GM18517 (cell line): Measurements from ENCODE around the gene BMPER.

Source experiments
- ATAC-seq: cut with Tn5 transposase; IDR thresholded peaks from one replicate; pipeline ENCODE4 v1.9.1; 2021; ENCODE audit warnings: mild to moderate bottlenecking, moderate library complexity; ENCODE audit not compliant: unreplicated experiment

The BMPER gene

GRCh38 chr7:33921216-33921938, 16.0 kb downstream of the BMPER start:
- ATAC-seq: no peak

GRCh38 chr7:33922820-33923219, 17.5 kb downstream of the BMPER start:
- ATAC-seq: no peak

- no peak for ATAC-seq
Measured at GRCh38 chr7:33923440-33924229, 18.3 kb downstream of the BMPER start.

GRCh38 chr7:33926535-33926934, 21.2 kb downstream of the BMPER start:
- ATAC-seq: no peak

DNA sequence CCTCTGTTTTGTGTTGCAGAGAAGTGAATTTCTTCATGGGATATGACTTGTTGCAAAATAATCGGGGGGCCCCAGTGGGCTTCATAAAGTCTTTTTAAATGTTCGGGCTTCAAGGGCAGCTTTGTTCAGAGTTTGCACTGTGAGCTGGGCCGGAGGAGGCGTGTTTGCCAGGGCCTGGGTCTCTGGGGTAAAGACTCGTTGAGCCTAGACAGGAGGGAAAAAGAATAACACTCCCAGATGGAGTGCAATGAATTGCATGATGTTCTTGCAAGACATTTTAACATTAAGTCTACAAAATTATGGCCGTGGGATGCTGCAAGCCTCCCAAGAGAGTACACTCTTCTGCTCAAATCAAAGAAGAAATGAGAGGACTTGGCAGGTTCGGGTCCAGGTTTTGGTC, 23.6 kb downstream of the BMPER start:
- no peak for ATAC-seq

DNA sequence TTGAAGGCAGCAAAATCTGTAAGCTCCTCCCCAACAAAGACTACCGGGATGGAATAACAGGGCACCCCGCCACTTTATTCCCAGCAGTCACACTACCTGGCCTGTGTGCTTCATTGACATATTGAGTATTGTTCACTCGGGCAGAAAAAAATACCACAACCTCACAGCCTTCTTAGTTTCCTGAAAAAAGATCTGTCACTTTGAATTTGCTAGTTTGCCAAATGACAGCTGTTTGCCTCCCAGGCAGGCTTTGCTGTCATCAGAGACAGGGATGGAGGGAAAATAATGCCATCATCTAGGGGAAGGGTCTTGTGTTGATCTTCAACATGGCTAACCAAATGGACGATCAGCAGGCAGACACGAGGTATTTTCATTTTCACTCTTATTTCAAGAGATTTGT, 26.9 kb downstream of the BMPER start:
- no peak for ATAC-seq

- ATAC-seq: no peak
Measured at GRCh38 chr7:33932832-33933468, 27.6 kb downstream of the BMPER start.

GRCh38 chr7:33933611-33934281, 28.4 kb downstream of the BMPER start:
- ATAC-seq: no peak

DNA sequence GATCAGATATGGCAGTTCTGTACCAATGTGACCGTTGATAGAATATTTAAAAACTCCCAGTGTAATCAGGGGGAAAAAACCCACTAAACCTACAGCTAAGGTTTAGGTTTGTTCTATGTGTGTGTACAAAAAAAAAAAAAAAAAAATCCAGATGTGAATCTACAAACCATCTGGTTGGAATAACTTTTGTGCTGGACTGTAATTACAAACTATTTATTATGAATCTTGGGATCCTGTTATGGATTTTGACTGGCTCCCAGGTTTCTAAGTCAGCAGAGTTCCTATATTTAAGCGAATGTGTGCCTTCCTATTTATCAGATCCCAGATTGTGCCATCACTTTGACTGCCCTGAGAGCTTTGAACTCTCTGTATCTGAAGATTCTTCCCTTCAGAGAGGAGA, 29.1 kb downstream of the BMPER start:
- no peak for ATAC-seq

DNA sequence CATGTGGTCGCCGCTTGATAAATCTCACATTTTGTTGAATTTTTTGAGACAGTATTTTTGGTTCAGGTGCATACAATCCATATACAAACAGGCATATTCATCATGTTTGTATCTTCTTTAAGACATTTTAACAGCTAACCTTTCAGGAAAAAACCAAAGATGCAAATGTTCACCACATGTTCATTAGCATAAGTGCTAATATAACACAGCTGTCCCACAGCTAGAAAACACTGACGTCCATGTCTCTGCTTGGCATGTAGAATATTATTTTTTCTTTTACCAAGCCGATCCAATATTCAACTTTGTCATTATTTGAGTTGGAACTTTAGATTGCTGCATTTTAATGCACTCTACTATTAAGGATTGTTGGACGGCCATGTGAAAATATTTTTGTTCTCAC, 31.2 kb downstream of the BMPER start:
- no peak for ATAC-seq

DNA sequence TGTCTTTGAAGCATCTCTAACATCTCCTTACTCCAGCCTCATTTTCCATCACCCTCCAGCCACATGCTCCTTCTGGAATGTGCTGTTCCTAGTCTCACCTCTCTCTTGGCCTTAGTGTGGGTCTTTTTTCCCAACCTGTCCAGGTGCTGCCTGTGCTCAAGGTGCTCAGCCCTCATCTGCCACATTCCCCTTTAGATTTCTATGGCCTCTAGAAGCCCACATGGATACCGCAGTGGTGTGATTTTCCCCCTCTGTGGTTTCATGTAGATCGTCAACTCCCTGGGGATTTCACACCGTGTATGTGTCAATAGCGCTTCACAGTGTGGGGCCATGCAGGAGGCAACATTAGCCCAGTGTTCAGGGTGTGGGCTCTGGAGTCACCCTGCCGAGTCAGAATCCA, 32.5 kb downstream of the BMPER start:
- ATAC-seq: no peak

DNA sequence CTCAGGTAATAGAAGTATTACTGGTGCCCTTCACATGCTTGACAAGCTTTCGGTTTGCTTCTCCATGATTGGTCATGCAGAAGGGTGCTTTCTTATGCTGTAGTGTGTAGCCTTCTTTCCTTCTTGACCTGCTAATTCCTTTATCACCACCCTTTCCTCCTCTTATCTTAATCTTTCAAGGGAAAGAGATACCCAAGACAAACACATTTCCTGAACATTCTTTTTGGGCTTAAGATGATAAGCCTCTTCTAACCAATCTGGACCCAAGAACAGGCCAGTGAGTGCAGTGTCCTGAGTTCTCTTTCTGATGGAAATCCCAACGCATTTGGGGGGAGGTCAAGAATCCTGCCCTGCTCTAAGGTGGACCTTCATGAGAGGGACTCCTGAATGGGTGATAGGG, 33.8 kb downstream of the BMPER start:
- ATAC-seq: no peak

DNA sequence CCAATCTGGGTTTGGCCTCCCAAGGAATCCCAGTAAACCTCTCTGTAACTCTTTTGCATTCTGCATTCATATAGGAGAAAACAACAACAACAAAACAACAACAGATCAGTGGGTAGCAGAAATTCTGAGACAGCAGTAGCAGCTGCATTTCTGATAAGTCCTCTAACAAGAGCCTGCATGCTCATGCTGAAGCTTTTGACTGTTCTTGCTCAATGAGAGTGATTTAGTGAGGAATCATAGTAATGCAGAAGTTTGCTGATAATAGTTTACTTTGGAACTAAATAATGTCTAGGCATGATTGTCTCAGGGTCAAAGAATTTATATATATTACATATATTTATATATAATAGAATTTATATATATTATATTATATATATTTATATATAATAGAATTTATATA, 35.2 kb downstream of the BMPER start:
- no peak for ATAC-seq

- no peak for ATAC-seq
Measured at GRCh38 chr7:33941418-33941817, 36.1 kb downstream of the BMPER start.

DNA sequence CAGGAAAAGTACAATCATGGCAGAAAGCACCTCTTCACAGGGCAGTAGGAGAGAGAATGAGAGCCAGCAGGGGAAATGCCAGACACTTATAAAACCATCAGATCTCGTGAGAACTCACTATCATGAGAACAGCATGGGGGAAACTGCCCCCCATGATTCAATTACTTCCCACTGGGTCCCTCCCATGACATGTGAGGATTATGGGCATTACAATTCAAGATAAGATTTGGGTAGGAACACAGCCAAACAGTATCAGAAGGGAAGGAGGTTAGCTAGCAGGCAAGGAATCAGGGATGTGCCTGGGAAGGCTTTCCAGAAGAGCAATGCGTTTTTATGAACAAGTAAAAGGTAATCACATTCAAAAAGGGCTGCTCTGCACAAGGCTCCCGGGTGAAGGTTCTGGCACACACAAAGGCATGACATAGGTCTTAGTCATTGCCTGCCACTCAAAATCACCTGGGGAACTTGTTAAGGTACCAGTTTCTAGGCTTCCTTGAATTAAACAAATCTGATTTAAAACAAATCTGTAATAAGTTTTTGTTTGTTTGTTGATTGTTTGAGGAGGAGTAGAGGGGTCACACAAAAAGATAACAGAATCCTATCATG, 40.9 kb downstream of the BMPER start:
- ATAC-seq: no peak

GRCh38 chr7:33950047-33950714, 44.8 kb downstream of the BMPER start:
- no peak for ATAC-seq

DNA sequence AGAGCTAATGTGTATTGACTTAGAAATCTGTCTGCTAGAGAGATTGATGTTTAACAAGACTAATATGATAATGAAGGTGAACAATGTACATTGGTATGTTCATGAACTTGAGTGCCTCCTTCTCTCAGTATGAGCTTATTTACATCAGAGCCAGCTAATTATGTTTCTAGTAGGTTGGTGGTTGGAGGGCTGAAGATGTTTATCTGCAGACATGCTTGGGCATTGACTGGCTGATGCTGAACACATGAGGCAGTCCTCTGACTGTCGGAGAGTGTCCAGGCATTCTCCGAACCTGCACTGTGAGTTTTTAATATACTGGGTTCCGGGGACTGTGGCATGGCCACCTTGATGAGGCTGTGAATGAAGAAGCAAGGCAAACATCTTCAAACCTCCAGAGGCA, 47.5 kb downstream of the BMPER start:
- no peak for ATAC-seq

GRCh38 chr7:33958104-33958503, 52.8 kb downstream of the BMPER start:
- ATAC-seq: no peak

- ATAC-seq: no peak
Measured at GRCh38 chr7:33959676-33960075, 54.3 kb downstream of the BMPER start.

DNA sequence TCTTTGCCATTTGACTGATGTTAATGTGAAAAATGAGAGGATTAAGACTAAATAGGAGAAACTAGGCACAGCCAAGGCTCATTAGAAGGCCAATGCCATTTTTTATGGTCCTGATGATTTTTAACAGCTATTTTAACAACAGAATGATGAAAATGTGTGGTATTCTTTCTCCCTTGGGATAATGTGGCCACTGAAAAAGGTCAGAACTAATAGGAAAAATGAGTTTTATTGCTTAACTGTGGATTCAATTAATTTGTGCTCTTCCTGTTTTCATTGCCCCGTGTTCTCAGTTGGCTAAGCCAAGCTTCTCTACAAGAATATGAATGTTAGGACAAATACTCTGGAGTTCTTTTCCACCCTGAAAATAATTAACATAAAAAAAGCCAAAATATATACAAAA, 56.6 kb downstream of the BMPER start:
- ATAC-seq: no peak
